ENCODE measurements around the gene L3HYPDH.

L3HYPDH gene

GRCh38 chr14:59483819-59484638 is at the start of gene L3HYPDH, which contains the start of gene JKAMP:
TSS of gene L3HYPDH (minus strand) at chr14:59484408. CDS start at chr14:59484316, 92 bp downstream.
TSS of gene JKAMP (plus strand) at chr14:59484517. CDS start at chr14:59484590, 73 bp downstream.
- DNase-seq (ENCODE audit: low spot score): peak; percentile 88

GRCh38 chr14:59532419-59532818 is 48.2 kb upstream of the L3HYPDH start:
- DNase-seq (ENCODE audit: low spot score): no peak

GRCh38 chr14:59530349-59530748 is 46.1 kb upstream of the L3HYPDH start:
- DNase-seq (ENCODE audit: low spot score): no peak

DNA sequence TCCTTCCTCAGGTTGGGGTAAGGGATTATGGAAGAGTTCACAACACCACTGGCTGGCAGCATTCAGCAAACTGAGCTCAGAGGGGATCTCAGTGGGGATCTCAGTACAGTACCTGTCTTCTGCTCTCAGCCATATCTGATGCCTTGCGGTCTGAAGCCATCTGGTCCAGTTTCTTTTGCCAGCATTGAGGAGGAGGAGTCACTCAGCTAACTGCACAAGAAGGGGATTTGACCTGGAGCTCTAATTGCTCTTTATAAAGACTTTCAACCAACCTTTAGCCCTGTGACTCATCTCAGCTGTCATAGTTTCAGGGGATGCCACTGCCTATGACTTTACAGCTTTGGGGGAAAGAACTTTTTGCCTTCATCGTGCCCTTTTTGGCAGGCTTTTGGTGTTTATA is 45.0 kb upstream of the L3HYPDH start:
- DNase-seq (ENCODE audit: low spot score): peak; percentile 5

GRCh38 chr14:59520224-59520623 is 36.0 kb upstream of the L3HYPDH start:
- no peak for DNase-seq (ENCODE audit: low spot score)

DNA sequence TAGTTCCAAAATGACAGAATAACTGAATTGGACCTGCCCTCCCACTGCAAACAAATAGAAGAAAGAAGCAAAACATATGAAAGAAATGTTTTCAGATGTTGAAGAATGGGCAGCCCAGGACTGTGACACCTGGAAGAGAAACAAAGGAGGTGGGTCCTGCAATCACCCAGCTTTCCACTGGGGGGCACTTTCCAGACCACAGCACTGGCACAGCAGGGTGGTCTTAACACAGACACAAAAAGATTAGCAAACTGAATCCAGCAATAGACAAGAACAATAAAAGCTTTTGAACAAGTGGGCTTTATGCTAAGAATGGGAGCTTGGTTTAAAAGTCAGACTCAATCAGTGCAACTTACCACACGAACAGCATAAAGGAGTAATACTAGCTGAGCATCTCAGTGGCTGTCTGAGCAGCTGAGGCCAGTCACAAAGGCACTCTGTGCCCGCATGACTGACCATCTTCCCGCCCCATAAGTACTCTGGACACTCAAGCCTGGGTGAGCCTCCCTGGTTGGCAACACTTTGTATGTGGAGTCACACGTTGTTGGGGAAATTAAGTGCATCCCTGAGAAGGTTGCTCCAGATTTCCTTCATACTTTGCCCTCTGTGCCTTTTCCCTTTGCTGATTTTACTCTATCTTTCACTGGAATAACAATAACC is 27.8 kb upstream of the L3HYPDH start:
- peak; percentile 8 for DNase-seq (ENCODE audit: low spot score)

DNA sequence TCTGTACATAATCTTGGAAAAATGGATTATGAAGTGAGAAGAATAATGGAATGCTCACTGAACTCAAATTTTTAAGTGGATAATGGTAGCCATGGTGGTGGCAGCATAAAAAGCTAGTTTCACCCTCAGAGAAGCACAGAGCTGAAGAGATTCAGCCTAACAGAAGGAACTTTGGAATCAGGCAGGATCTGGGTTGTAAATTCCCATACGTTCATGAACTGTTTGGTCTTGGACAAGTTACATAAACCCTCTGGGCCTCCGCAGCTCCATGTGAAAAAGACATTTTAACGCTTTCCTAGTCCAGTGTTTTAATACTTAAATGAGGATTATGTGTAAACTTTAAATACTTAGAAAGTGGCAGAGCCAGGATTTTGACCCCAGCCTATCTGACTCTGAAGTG is 26.8 kb upstream of the L3HYPDH start:
- no peak for DNase-seq (ENCODE audit: low spot score)

- DNase-seq (ENCODE audit: low spot score): no peak
Observed at GRCh38 chr14:59510001-59510400, 25.8 kb upstream of the L3HYPDH start.

- no peak for DNase-seq (ENCODE audit: low spot score)
Observed at GRCh38 chr14:59509101-59509500, 24.9 kb upstream of the L3HYPDH start.

DNA sequence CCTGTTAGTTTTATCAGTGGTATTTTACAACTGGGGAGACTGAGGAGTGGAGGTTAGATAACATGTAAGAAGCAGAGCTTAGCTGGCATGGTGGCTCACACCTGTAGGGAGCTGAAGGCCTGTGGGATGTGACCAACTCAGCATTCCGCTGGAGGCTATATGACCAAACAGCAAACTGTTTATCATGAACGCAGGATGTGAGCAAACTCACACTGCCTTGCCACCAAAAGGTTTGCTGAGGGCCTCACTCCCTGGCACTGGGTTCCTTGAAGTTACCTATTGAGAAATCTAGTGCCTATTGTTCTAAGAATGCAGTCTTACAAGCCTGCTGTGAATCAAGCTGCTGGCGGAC is 23.5 kb upstream of the L3HYPDH start:
- no peak for DNase-seq (ENCODE audit: low spot score)

DNA sequence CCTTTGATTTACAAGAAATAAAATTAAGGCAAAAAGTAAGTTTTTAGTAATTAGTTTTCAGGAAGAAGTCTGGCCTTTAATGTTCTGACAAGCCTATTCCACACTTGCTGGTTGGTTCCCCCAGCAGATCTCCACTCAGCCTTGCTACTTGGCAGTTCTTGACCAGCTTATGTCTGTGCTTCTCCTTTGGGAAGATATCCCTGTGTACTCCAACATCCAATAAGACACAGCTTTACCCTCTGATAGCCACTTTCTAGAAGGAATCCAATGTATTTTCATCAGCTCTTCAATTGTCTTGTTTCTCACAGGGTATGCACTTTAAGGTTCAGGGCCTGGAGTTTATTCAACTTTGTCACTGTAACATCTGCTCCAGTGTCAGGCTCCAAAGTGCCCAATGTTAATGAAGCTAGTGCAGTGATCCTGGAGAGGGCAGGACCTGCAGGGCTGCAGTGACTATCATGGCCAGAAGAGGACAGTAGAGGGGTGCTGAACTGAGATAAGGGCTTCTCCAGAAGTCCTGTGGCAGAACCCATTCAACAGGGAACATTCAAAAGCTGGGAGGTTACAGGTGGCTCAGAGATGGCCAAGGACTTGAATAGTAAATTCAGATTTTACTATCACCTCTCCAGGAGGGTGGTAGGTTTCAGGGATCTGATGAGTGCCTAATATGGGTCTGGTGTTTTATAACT is 23.0 kb upstream of the L3HYPDH start:
- DNase-seq (ENCODE audit: low spot score): peak; percentile 57

DNA sequence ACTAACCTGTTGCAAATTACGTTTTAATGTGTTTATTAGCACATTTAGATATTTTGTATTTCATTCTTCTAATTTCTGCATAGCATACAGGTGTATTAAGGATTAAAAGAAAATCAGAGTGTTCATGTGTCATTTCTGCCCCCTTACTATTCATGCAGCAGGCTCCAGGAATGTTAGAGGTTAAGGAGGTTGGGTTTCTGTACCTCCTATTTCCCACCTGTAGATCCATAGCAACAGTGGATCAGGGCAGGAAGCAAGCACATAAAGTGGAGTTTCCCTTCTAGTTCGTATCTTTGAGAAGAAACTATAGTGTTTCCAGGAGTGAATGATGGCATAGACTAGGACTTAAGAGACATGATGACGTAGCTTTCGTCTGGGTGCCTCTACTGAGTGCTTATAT is 19.0 kb upstream of the L3HYPDH start:
- no peak for DNase-seq (ENCODE audit: low spot score)

- DNase-seq (ENCODE audit: low spot score): no peak
Observed at GRCh38 chr14:59500732-59501131, 16.5 kb upstream of the L3HYPDH start.

DNA sequence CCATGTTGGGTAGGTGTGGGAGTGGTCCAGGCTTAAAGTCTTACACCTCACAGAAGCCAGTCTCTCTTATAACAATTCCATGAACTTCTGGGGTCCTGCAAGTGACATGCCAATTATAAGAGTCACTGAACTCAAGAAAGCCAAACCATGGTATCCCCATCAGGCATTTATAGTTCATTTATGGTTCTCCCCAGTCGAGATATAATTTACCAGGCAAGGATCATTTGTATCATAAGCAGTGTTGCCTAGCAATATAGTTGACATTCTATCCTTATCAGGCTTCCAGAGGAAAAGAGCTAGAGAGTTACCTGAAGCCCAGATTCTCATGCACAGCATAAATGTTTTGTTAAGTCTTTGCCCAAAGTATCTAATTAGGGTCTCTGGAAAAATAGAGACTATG is 8.2 kb upstream of the L3HYPDH start:
- DNase-seq (ENCODE audit: low spot score): no peak

- no peak for DNase-seq (ENCODE audit: low spot score)
Observed at GRCh38 chr14:59490756-59491155, 6.5 kb upstream of the L3HYPDH start.

- DNase-seq (ENCODE audit: low spot score): peak; percentile 14
Observed at GRCh38 chr14:59484639-59485175, 499 bp upstream of the L3HYPDH start.

GRCh38 chr14:59483363-59483762 is 845 bp downstream of the L3HYPDH start:
- no peak for DNase-seq (ENCODE audit: low spot score)

GRCh38 chr14:59482541-59483331 is 1.5 kb downstream of the L3HYPDH start:
- peak; percentile 53 for DNase-seq (ENCODE audit: low spot score)

GRCh38 chr14:59481871-59482540 is 2.2 kb downstream of the L3HYPDH start:
- no peak for DNase-seq (ENCODE audit: low spot score)

GRCh38 chr14:59481407-59481806 is 2.8 kb downstream of the L3HYPDH start:
- no peak for DNase-seq (ENCODE audit: low spot score)

DNA sequence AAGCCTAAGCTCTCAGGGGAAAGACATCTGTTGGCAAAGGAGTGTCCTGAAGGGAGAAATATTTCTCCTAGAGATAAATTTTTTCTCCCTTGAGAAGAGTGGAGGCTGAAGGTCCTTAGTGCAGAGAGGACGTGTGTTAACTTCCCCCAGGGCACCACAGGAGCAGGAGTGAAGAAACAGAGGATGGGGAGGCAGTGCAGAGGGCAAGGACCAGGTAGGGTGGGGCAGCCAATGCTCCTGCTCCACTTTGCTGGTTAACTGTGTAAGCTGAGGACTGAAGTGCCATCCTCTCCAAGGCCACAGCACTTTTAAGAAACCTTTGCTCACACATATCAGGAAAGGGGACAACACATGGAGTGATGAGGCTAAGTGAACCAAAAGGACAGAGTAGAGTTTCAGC is 4.0 kb downstream of the L3HYPDH start:
- no peak for DNase-seq (ENCODE audit: low spot score)

Data from SW480 (cell line).